D341Med (cell line): ENCODE results near the gene UMODL1.
"Not testable (repeated sequence)": the region's sequence is repeated elsewhere in the genome, so short reads cannot be mapped to it uniquely, and the experiment has no call there.

Experiments used
- DNase-seq: peaks from one replicate; pipeline ENCODE4 v3.0.0; 2012; ENCODE audit warnings: low spot score

UMODL1 gene

GRCh38 chr21:42059141-42059540 is 12.0 kb upstream of the UMODL1 start:
- no peak for DNase-seq

DNA sequence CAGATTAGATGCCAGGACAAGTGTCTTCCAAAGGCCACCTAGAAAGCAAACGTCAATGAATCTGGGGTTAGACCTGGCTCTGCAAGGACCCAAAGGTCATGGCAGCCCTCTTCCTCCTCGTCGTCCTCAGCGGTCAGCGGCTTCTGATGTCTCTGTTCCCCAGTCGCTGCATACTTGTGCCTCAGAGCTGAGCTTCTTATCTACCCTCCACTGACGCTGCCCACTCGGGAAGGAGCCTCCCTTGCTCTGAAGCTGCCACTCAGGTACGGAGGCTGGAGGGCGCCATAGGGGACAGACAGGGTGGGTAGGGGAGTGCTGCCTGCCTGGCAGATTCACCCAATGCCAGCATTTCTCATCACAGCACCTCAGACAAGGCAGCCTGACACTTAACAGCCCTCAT is 11.4 kb upstream of the UMODL1 start:
- no peak for DNase-seq

DNA sequence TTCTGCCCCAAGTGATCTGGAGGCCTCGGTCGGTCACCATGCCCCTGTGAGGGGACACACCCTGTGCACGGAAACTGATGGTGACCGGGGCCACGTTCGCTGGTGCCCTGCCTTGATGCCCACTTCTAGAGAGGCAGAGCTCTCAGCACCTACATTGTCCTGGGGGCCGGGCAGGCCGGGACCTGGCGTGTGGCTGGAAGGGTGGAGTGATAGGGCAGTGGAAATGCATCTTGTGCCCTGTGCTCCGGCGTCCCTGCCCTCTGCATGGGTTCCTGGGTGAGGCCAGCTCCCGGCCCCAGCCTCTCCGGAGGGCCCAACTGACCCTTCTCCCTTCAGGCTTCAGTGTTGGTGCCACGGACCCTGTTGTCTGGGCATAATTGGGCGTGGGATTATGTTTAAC is 11.0 kb upstream of the UMODL1 start:
- DNase-seq = no peak

GRCh38 chr21:42061195-42061985 is 9.7 kb upstream of the UMODL1 start:
- no peak for DNase-seq

GRCh38 chr21:42061986-42062235 is 9.2 kb upstream of the UMODL1 start:
- no peak for DNase-seq

GRCh38 chr21:42062236-42063022 is 8.7 kb upstream of the UMODL1 start:
- DNase-seq = no peak

- no peak for DNase-seq
Measured at GRCh38 chr21:42063191-42063570, 7.9 kb upstream of the UMODL1 start.

- no peak for DNase-seq
Measured at GRCh38 chr21:42063571-42064521, 7.3 kb upstream of the UMODL1 start.

- no peak for DNase-seq
Measured at GRCh38 chr21:42066521-42066920, 4.6 kb upstream of the UMODL1 start.

- no peak for DNase-seq
Measured at GRCh38 chr21:42067531-42068255, 3.4 kb upstream of the UMODL1 start.

DNA sequence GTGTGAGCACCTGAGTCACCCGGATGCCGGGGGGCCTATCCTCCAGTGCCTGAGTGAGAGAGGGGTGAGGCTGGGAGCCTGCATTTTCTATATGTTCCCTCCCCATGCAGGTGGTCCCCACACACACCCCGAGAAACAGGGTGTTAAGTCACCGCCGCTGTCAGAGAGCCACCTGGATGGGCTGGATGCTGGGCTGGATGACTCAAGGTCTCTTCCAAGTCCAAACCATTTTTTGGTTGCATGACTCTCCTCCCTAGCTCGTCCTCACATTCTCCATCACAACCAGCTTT is 2.9 kb upstream of the UMODL1 start:
- DNase-seq = no peak

DNA sequence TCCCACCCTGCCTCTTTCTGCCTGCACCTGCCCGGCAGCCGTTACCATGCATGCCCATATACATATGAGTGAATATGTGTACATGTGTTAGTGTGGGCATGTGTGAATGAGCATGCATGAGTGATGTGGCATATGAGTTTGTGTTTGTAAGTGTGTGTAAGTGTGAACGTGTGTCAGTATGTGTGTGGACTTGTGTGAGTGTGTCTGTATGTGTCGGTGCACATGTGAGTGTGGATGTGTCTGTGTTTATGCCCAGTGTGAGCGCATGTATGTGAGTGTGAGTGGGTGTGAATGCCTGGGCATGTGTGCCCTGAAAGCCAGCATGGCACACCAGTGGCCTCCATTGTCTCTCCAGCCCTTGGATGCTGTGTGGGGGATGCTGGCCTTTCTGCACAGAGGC is 2.5 kb upstream of the UMODL1 start:
- DNase-seq = no peak

DNA sequence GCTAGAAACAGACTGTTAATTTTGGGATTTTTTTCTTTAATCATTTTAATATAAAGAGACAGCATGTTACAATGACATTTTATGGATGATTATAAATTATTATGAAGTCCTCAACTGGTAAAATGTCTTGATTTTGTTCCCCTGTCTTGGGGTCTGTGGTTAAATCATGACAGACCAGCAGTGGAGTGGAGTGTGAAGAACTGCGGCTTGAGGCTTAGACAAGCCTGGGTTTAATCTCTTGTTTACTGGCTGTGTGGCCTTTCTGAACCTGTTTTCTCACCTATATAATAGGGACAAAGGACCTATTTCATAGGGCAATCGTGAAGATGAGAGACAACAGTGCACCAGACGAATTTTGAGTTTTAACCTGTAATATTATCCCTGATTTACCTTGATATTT is 1.8 kb upstream of the UMODL1 start:
- no peak for DNase-seq

- no peak for DNase-seq
Measured at GRCh38 chr21:42069843-42070242, 1.3 kb upstream of the UMODL1 start.

GRCh38 chr21:42073145-42074099 is 2.3 kb downstream of the UMODL1 start:
- no peak for DNase-seq

DNA sequence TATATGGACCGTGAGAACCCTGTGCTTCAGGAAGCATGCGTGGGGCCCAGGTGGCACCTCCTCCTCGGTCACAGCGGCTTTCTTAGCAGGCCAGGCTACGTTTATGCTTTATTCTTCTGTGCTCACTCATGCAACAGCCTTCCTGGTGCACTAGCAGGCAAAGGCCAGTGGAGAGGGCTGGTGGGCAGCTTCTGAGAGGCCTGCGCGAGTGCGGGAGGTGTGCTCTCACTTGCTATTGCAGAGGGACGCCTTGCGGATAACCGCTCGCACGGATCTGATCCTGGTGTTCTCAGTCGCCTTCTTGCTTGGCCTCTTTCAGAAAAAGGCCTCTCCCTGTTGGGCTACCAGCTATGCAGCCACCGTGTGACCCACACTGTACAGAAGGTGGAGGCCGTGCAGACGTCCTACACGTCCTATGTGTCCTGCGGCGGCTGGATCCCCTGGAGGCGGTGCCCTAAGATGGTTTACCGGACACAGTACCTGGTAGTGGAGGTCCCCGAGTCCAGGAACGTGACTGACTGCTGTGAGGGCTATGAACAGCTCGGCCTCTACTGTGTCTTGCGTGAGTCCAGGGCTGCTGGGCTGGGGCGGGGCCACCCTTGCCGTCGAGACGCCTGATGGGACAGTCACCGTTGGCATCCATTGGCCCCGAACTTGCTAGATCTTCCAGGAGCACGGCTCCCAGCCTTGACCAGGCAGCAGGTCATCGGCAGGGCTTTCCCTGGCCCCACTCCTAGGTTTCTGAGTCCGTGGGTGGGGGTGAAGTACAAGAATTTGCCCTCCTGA is 4.8 kb downstream of the UMODL1 start:
- no peak for DNase-seq

GRCh38 chr21:42077685-42078238 is 6.6 kb downstream of the UMODL1 start:
- DNase-seq = not testable (repeated sequence)

- DNase-seq = not testable (repeated sequence)
Measured at GRCh38 chr21:42078247-42079007, 7.3 kb downstream of the UMODL1 start.
